Mucosa of rectum (tissue), 2 donors: ENCODE measurements around the gene FKBP2.

ENCODE experiments used
- H3K27ac ChIP-seq, 2 donors: one replicate each; pipeline ENCODE4 v1.7.0; 2013; ENCODE audit warnings: inconsistent platforms in 2 of 2, low read depth in 2 of 2, low read length in 2 of 2
- H3K27me3 ChIP-seq, 2 donors: one replicate each; pipeline ENCODE4 v1.7.0; 2013; ENCODE audit warnings: low read length in 2 of 2; ENCODE audit not compliant: control insufficient read depth in 2 of 2, insufficient read depth in 2 of 2
- H3K36me3 ChIP-seq, 2 donors: one replicate each; pipeline ENCODE4 v1.7.0; 2013; ENCODE audit warnings: low read length in 2 of 2; ENCODE audit not compliant: control insufficient read depth in 2 of 2, insufficient read depth in 2 of 2
- H3K4me1 ChIP-seq, 2 donors: one replicate each; pipeline ENCODE4 v1.7.0; 2013; ENCODE audit warnings: low read length in 2 of 2, mild to moderate bottlenecking in 1 of 2; ENCODE audit not compliant: control insufficient read depth in 2 of 2, insufficient read depth in 2 of 2
- H3K4me3 ChIP-seq, 2 donors: one replicate each; pipeline ENCODE4 v1.7.0; 2013; ENCODE audit warnings: low read length in 2 of 2
- H3K9ac ChIP-seq, 2 donors: one replicate each; pipeline ENCODE4 v1.7.0; 2013; ENCODE audit warnings: low read length in 2 of 2, low read depth in 1 of 2, mild to moderate bottlenecking in 1 of 2
- H3K9me3 ChIP-seq, 2 donors: one replicate each; pipeline ENCODE4 v1.7.0; 2013; ENCODE audit warnings: low read length in 2 of 2; ENCODE audit not compliant: control insufficient read depth in 2 of 2
- donor health status: healthy.
- donor health status: Normal muscosa, but diverticular disease.

FKBP2 gene

GRCh38 chr11:64225608-64226506, 15.0 kb upstream of the FKBP2 start, which contains the start of the genes NUDT22 and TRPT1:
Gene NUDT22, plus strand, starts transcription at chr11:64226274. Its CDS starts 379 bp downstream, at chr11:64226653.
Gene TRPT1, minus strand, starts transcription at chr11:64226186. Its CDS starts 326 bp downstream, at chr11:64225860.
- Histone ChIP-seq H3K4me1 (peaks cover 34 to 35% of the 10 kb centered on the region in 2 donors), H3K4me3 (peak within 1 kb of the TSS; percentile 92 to 94), H3K9me3 (no peaks in the 10 kb centered on the region), H3K9ac (peak within 1 kb of the TSS; percentile 96 to 98), H3K27me3 (no peaks in the 10 kb centered on the region), H3K27ac (peak within 1 kb of the TSS; percentile 93 to 96), H3K36me3 (peaks cover 3% of the 10 kb centered on the region in 2 donors)

GRCh38 chr11:64226507-64227051, 14.3 kb upstream of the FKBP2 start:
- Histone ChIP-seq H3K9ac (peak overlapping the region; percentile 96 to 98), H3K27me3 (no peaks in the 10 kb centered on the region), H3K27ac (peak overlapping the region; percentile 93 to 96), H3K4me1 (peaks cover 39 to 40% of the 10 kb centered on the region in 2 donors), H3K9me3 (no peaks in the 10 kb centered on the region), H3K36me3 (peaks cover 0 to 3% of the 10 kb centered on the region in 2 donors), H3K4me3 (peak overlapping the region; percentile 92 to 94)

- Histone ChIP-seq H3K36me3 (peaks cover 0 to 3% of the 10 kb centered on the region in 2 donors), H3K27me3 (no peaks in the 10 kb centered on the region), H3K9ac (peak overlapping the region; percentile 96 to 98), H3K4me1 (peaks cover 42% of the 10 kb centered on the region in 2 donors), H3K4me3 (peak overlapping the region; percentile 92 to 94), H3K9me3 (no peaks in the 10 kb centered on the region), H3K27ac (peak overlapping the region; percentile 93 to 96)
These were observed 13.4 kb upstream of the FKBP2 start for GRCh38 chr11:64227405-64227956.

GRCh38 chr11:64229090-64229743, 11.7 kb upstream of the FKBP2 start:
- Histone ChIP-seq H3K27me3 (no peaks in the 10 kb centered on the region), H3K9me3 (no peaks in the 10 kb centered on the region), H3K4me1 (peaks cover 47 to 50% of the 10 kb centered on the region in 2 donors), H3K36me3 (no peaks in the 10 kb centered on the region), H3K9ac (peak overlapping the region in 1 of 2 donors; percentile 95), H3K4me3 (peak overlapping the region; percentile 83 to 91), H3K27ac (peak overlapping the region in 1 of 2 donors; percentile 90)

- peak overlapping the region; percentile 68 to 95 for H3K9ac ChIP-seq
- H3K9me3 ChIP-seq, result no peaks in the 10 kb centered on the region
- peak overlapping the region; percentile 85 to 90 for H3K27ac ChIP-seq
- no peaks in the 10 kb centered on the region for H3K27me3 ChIP-seq
- no peaks in the 10 kb centered on the region for H3K36me3 ChIP-seq
- H3K4me3 ChIP-seq, result peak overlapping the region; percentile 83 to 91
- peaks cover 46 to 50% of the 10 kb centered on the region in 2 donors for H3K4me1 ChIP-seq
These were observed 11.1 kb upstream of the FKBP2 start for GRCh38 chr11:64229744-64230170.

- H3K4me3 ChIP-seq, result peak within 1 kb of the TSS; percentile 83 to 91
- no peaks in the 10 kb centered on the region for H3K27me3 ChIP-seq
- peak within 1 kb of the TSS; percentile 85 to 90 for H3K27ac ChIP-seq
- H3K36me3 ChIP-seq, result no peaks in the 10 kb centered on the region
- peak within 1 kb of the TSS; percentile 86 to 95 for H3K9ac ChIP-seq
- H3K9me3 ChIP-seq, result no peaks in the 10 kb centered on the region
- peaks cover 45 to 49% of the 10 kb centered on the region in 2 donors for H3K4me1 ChIP-seq
These were observed 10.5 kb upstream of the FKBP2 start, which contains the start of gene DNAJC4 for GRCh38 chr11:64230171-64230984. Gene DNAJC4, plus strand, starts transcription at chr11:64230548. Its CDS starts 307 bp downstream, at chr11:64230855.

GRCh38 chr11:64230985-64231365, 9.9 kb upstream of the FKBP2 start:
- Histone ChIP-seq H3K4me3 (peak overlapping the region; percentile 83 to 91), H3K27ac (peak overlapping the region; percentile 85 to 90), H3K36me3 (no peaks in the 10 kb centered on the region), H3K27me3 (no peaks in the 10 kb centered on the region), H3K4me1 (peaks cover 48 to 52% of the 10 kb centered on the region in 2 donors), H3K9ac (peak overlapping the region; percentile 86 to 95), H3K9me3 (no peaks in the 10 kb centered on the region)

- H3K36me3 ChIP-seq, result no peaks in the 10 kb centered on the region
- H3K9me3 ChIP-seq, result no peaks in the 10 kb centered on the region
- peak overlapping the region in 1 of 2 donors; percentile 18 for H3K9ac ChIP-seq
- H3K27ac ChIP-seq, result no peak overlapping the region
- no peaks in the 10 kb centered on the region for H3K27me3 ChIP-seq
- H3K4me1 ChIP-seq, result peaks cover 48 to 52% of the 10 kb centered on the region in 2 donors
- no peak overlapping the region for H3K4me3 ChIP-seq
These were observed 9.3 kb upstream of the FKBP2 start for GRCh38 chr11:64231546-64231945.
